HG03520 (cell line): ENCODE results near the gene TP53TG5.
A peak's percentile ranks its signal among the peaks of the same experiment; 100 is the strongest.
"Not testable (repeated sequence)": the region's sequence is repeated elsewhere in the genome, so short reads cannot be mapped to it uniquely, and the experiment has no call there.

ENCODE experiments used
- ATAC-seq: cut with Tn5 transposase; IDR thresholded peaks from one replicate; pipeline ENCODE4 v1.9.1; 2021; ENCODE audit warnings: mild to moderate bottlenecking, moderate library complexity; ENCODE audit not compliant: unreplicated experiment

TP53TG5 gene

GRCh38 chr20:45368221-45368980 lies 9.7 kb downstream of the TP53TG5 start:
- ATAC-seq = peak; percentile 80

- ATAC-seq = no peak
Measured at GRCh38 chr20:45367126-45367525, 11.0 kb downstream of the TP53TG5 start.

GRCh38 chr20:45366631-45367030 lies 11.5 kb downstream of the TP53TG5 start:
- no peak for ATAC-seq

- ATAC-seq = no peak
Measured at GRCh38 chr20:45366192-45366591, 11.9 kb downstream of the TP53TG5 start.

GRCh38 chr20:45365444-45365970 lies 12.6 kb downstream of the TP53TG5 start:
- ATAC-seq = no peak

GRCh38 chr20:45363611-45364492 lies 14.3 kb downstream of the TP53TG5 start:
- ATAC-seq = peak; percentile 1

GRCh38 chr20:45362804-45363610 lies 15.1 kb downstream of the TP53TG5 start, which contains the start of gene SYS1:
TSS of gene SYS1 (plus strand) at chr20:45363156. CDS start at chr20:45363532, 376 bp downstream.
- ATAC-seq = peak; percentile 86

GRCh38 chr20:45361793-45362192 lies 16.3 kb downstream of the TP53TG5 start:
- ATAC-seq = no peak

- ATAC-seq = no peak
Measured at GRCh38 chr20:45359406-45360148, 18.5 kb downstream of the TP53TG5 start.

- no peak for ATAC-seq
Measured at GRCh38 chr20:45359069-45359405, 19.1 kb downstream of the TP53TG5 start.

- no peak for ATAC-seq
Measured at GRCh38 chr20:45358282-45359068, 19.6 kb downstream of the TP53TG5 start.

- no peak for ATAC-seq
Measured at GRCh38 chr20:45355209-45356084, 22.7 kb downstream of the TP53TG5 start.

GRCh38 chr20:45354423-45355208 lies 23.5 kb downstream of the TP53TG5 start:
- ATAC-seq = no peak

GRCh38 chr20:45353746-45354145 lies 24.4 kb downstream of the TP53TG5 start:
- no peak for ATAC-seq

- ATAC-seq = no peak
Measured at GRCh38 chr20:45352729-45353128, 25.4 kb downstream of the TP53TG5 start.

GRCh38 chr20:45350795-45351194 lies 27.3 kb downstream of the TP53TG5 start:
- not testable (repeated sequence) for ATAC-seq

GRCh38 chr20:45350217-45350616 lies 27.9 kb downstream of the TP53TG5 start:
- ATAC-seq = no peak
